ENCODE measurements around the gene LGALS1.
A peak's percentile ranks its signal among the peaks of the same experiment; 100 is the strongest.

Gene LGALS1

DNA sequence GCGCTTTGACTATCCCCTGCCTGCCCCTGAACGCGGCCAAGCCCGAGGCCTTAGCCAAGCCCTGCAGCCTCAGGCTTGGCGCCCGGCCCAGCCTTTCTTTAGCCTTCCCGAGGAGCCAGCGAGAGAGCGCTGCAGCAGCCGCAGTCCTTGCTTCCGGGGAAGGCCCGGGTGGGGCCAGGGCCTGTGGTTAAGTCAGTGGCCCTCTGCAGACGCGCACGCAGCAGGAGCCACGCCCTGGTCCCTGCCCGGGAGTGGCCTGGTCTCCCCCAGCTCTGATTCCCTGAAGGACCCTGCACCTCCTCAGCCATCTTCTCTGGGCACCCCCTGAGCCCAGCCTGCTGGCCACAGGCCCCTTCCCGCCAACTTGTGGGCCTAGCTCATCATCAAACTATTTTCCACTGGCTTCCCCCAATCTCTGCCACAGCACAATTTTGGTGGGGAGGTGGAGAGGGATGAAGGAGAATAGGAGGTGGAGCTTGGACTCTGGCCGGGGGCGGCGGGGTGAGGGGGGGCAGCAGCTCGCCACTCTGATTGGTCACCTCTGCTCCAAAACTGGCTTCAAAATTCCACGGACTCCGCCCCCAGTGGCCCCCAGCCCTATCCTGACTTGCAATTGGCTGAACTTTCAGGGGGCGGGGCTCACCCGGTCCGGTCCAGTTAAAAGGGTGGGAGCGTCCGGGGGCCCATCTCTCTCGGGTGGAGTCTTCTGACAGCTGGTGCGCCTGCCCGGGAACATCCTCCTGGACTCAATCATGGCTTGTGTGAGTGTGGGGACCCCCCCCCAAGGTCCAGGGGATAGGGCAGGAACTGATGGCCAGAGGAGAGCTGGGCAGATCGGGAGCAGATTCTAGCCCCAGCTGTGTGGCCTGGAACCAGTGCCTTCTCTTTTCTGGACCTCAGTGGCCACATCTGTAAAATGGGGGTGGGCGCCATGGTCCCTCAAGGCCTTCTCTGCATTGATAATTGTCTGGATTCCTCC, at the start of gene LGALS1:
Gene LGALS1 (plus strand): TSS at position 686 of the 979 bp plus-strand sequence. CDS start 67 bp downstream, at position 753.
- DNase-seq = peak in 55 of 56 donors; percentile 16 to 89 (median 69)

DNA sequence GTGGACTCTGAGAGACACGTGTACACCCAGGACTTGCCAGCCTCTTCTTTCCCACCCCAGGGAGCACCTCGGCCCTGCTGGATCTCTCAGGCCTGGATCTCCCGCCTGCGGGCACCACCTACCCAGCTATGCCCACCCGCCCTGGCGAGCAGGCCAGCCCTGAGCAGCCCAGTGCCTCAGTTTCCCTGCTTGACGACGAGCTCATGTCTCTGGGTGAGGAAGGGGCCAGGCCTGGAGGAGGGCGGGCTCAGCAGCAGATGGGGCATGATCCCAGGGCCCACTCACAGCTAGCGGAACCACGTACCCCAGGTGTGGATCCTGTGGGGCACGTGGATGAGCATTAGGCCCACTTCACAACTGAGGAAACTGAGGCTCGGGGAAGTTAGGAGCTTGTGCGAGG, 49.7 kb upstream of the LGALS1 start:
- no peak for DNase-seq

DNA sequence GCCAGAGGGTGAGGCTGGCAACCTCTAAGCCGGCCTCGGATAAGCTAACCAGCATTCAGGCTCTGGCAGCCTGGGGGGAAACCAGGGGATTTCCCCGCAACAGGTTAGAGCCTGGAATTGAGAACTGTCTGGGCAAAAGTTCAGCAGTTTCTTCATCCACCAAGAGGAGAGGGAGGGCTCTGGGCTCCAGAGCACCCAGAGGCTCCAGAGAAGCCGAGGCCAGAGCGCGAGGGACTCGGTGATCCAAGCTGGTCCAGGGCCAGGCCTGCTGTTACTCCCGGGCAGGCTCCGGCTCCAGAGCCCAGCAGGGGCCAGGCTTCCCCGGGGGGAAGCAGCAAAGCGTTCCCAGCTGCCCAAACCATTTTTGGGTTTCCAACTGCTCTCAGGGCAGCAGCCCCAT, 49.3 kb upstream of the LGALS1 start:
- peak in 2 of 56 donors; percentile 23 to 37 for DNase-seq

- DNase-seq = no peak
Observed at GRCh38 chr22:37626556-37627075, 48.8 kb upstream of the LGALS1 start.

DNA sequence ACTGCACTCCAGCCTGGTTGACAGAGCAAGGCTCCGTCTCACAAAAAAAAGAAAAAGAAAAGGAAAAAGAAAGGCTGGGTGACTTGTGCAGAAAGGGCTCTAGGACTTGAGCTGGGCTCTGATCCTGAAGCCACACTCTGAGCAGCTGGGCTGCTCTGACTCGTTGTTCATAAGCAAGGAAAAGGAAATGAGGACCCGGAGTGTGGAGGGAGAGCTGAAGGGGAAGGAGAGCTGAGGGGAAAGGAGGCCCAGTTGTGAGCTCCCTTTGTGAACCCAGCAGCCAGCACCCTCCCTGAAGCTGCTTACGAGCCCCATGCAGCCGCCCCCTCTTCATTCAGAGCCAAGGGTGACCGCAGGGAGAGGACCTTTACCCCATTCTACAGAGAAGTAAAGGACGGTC, 48.3 kb upstream of the LGALS1 start:
- DNase-seq = no peak

DNA sequence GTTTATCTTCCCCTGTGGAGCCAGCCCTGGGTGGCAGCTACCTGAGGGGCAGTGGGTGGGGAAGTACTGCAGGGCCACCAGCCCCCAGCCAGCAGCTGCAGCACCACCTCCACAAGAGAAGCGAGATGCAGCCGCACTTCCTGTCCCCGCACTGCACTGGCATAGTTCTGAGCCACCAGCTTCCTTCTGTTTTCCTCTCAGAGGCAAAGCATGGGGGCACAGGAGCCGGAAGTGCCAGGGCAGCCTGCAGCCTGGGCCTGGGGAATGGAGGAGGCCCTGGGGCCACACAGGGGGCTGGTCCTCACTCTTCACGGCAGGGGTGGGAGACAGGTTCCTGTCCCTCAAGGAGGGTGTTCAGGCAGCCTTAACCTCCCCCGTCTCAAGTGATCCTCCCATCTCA, 47.9 kb upstream of the LGALS1 start:
- peak in 1 of 56 donors; percentile 18 for DNase-seq

GRCh38 chr22:37628830-37629229, 46.6 kb upstream of the LGALS1 start:
- DNase-seq = no peak

- DNase-seq = no peak
Observed at GRCh38 chr22:37629928-37630327, 45.5 kb upstream of the LGALS1 start.

DNA sequence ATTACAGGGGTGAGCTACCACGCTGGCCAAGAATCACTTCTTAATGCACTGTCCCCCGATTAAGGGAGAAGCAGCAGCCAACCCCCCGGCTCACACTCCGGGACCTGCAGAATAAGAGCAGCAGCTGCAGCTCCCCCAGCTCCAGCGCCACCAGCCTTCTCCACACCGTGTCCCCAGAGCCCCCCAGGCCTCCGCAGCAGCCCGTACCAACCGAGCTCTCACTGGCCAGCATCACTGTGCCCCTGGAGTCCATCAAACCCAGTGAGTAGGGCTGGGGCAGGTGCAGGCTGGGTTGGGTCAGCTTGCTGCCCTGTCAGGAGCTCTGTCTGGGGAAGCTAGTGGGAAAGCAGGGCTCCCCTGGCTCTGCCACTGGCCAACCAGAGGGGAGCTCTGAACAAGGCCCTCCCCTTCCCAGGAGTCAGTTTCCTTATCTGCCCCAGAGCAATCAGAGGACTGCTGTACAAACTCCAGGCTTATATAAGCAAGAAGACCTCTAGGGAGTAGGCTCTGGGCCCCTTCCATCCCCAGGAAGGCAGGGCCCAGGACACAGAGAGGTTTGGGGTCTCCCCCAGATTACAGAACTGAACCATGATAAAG, 44.5 kb upstream of the LGALS1 start:
- no peak for DNase-seq

DNA sequence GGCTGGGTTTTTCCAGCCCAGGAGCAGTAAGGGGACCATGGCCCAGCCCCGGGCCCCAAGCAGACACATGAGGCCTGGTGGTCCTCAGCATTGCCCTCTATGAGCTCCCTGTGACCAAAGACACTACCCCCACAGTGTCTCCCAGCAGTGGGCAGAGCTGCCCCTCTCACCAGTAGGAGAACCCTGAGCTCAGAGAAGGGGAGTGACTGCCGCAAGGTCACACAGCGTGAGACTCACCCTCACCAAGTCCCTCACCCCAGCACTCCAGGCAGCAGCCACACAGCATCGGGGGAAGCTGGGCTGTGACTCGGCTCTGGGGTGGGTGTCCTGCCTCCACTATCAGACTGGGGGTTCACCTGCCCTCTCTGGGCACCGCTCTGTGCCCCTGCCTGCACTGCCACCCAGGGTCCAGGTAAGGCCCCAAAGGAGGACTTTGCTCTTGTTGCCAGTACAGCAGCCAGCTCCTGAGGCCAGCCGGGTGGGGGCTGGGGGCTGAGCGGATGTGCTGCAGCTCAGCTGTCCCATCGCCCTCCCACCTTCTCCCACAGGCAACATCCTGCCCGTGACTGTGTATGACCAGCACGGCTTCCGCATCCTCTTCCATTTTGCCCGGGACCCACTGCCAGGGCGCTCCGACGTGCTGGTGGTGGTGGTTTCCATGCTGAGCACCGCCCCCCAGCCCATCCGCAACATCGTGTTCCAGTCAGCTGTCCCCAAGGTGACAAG, 43.8 kb upstream of the LGALS1 start:
- DNase-seq = no peak

DNA sequence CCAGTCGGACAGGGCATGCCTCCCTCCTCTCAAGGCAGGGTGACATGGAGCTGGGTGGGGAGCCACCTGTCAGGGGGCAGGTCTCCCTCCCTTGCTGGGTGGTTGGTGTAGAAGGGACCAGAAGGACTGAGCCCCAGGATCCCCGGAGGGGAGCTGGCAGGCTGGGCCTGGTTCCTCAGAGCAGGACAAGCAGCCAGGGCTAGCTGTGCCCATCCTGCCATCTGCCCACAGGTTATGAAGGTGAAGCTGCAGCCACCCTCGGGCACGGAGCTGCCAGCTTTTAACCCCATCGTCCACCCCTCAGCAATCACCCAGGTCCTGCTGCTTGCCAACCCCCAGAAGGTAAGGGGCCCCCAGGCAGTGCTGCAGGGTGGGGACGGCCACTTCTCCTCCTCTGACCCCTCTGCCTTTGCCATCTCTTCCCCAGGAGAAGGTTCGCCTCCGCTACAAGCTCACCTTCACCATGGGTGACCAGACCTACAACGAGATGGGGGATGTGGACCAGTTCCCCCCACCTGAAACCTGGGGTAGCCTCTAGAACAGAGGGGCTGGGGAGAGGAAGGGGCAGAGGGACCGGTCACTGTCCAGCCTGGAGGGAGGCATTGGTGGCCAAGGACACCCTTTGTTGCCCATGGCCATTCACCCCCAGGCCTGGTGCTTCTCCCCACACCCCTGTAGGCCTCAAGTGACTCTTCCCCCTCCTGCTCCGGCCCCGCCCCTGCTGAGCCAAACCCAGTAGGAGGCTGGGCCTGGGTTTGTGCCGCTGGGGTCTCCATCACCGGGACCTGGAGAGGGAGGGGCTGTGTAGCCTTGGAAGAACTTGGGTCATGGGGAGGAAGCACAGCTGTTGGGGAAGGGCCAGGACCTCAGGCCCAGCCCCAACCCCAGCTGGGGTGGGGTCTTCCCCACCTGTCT, 43.0 kb upstream of the LGALS1 start:
- no peak for DNase-seq

- no peak for DNase-seq
Observed at GRCh38 chr22:37633089-37633624, 42.3 kb upstream of the LGALS1 start.

DNA sequence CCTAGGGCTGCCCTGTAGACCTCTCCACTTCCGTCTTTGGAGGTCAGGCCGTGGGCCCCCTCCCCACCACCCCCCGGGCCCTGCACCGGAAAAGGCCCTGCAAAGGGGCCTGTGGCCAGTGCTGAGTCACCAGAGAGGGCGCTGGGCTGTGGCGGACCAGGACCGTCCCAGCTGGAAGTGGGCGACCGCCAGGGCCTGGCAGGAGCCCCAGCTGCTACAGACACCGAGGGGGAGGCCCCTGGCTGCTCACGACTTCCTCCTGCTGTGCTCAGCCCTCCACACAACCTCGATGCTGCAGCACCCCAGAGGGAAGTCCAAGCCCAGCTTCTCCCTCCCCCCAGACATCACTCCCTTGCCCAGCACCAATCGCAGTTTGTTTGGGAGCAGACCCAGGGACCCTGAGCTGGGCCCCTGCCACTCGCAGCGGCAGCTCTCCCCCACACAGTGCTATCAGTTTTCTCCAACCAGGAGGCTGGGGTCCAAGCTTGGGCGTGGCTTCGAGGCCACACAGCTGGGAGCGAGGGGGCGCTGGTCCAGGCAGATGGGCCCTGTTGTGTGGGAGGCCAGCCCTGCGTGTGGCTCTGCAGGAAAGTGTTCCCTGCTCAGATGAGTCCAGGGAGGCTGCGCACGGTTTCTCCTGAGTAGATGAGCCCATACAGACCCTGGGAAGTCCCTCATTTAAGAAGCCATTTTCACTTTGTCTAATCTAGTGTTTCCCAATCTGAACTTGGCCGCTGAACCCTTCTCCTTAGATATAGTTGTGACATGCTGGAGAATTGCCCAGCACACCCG, 41.6 kb upstream of the LGALS1 start:
- peak in 55 of 56 donors; percentile 15 to 88 (median 68) for DNase-seq

DNA sequence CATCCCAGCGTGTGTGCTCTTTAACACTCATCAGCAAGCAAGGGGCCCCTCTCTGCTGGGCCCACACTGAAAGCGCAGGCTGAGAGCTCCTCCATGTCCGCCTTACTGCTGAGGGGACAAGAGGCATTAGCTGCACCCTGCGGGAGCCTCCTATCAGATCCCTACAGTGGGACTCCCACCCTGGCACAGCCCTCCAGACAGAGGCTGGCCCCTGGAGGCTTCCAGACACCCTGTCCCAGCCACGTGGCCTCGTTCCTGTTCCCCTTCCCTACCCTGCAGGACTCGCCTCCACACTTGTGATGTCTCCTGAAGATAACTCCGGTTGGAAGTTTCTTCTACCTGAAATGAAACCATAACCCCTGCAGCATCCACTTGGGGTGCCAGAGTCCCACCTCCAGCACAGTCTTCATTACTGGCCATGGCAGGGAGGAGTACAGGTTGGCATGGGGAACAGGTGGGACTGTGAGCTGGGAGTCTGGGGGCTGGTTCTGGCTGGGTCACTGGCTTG, 41.0 kb upstream of the LGALS1 start:
- DNase-seq = peak in 3 of 56 donors; percentile 6 to 25 (median 8)

GRCh38 chr22:37635157-37635556, 40.3 kb upstream of the LGALS1 start:
- DNase-seq = no peak

DNA sequence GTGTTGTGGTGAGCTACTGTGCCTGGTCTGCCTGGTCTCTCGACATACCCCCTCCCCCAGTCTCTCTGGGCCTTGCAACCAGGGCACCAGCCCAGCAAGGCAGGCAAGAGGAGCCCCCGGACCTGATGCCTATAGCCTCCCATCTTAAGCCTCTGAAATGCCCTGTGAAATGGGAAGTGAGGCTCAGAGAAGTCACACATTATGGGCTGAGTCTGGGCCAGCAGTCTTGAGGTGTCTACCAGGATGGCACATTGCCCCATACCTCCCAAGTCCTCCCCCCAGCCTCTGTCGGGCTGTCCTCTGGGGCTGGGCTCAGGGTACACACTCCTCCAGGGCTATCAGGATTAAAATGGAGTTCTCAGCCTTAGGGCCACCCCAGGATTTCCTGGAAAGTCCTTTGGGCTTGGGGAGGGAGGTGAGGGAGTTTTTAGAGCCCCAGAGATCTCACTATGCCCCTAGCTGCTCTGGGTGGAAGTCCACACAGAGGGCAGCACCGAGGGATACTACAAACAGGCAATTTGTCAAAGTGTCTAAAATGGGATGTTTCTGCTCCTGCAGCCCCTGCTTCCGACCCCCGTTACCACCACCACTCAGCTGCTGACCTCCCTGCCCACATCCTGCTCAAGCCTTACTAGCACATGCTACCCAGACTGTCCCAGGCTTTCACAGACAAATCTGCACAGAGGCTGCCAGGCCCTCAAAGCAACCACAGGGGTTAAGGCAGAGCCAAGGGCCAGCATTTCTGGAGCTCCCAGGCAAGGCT, 39.1 kb upstream of the LGALS1 start:
- peak in 3 of 56 donors; percentile 14 to 49 (median 33) for DNase-seq

- DNase-seq = no peak
Observed at GRCh38 chr22:37636949-37637273, 38.5 kb upstream of the LGALS1 start.

DNA sequence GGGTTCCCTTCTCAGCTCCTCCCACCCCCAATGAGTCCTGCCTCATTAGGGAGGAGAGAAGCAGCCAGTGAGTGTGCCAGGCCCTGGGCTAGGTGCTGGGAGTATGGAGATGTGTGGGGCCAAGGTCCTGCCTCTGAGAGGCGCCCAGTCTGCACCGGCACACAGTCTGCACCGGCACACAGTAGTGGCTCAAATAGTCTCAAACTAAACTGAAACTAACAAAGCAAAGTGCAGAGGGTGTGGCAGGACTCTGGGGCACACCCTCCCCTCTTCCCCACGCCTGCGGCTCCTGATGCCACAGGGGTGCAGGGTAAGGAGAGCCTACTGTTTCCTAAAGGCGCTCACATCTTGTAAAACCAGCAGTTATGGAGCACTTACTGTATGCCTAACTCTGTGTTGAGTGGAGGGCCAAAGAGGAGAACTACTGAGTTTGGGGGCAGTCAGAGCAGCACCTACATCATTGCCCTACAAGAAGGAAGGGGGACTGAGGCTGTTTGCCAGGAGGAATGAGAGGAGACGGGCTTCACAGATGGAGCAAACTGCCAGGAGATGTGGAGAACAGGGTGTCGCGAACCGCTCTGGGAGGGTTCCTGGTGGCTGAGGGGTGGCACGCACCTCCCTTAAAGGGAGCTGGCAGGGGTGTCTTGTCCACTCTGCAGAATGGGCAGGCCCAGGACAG, 36.9 kb upstream of the LGALS1 start:
- no peak for DNase-seq

All from nucleus accumbens (tissue), 56 donors.